HFF-Myc (cell line): ENCODE measurements around the gene COX7B.
"Not testable (repeated sequence)": the region's sequence is repeated elsewhere in the genome, so short reads cannot be mapped to it uniquely, and the experiment has no call there.

Experiments used
- DNase-seq: peaks from one replicate; pipeline ENCODE4 v3.0.0-alpha.2; 2011; ENCODE audit warnings: low read depth; ENCODE audit errors: extremely low read depth
- H3K4me3 ChIP-seq: replicated peaks from 2 replicates; pipeline ENCODE4 v1.5.1; 2011; ENCODE audit warnings: low read depth, mild to moderate bottlenecking, control low read depth, low read length
- TF ChIP-seq, protein P1 (sequence below): IDR thresholded peaks from 2 replicates; pipeline ENCODE4 v1.5.1; 2012; ENCODE audit warnings: mild to moderate bottlenecking, low read depth, low read length, control low read depth; ENCODE audit errors: missing control alignments

COX7B gene

DNA sequence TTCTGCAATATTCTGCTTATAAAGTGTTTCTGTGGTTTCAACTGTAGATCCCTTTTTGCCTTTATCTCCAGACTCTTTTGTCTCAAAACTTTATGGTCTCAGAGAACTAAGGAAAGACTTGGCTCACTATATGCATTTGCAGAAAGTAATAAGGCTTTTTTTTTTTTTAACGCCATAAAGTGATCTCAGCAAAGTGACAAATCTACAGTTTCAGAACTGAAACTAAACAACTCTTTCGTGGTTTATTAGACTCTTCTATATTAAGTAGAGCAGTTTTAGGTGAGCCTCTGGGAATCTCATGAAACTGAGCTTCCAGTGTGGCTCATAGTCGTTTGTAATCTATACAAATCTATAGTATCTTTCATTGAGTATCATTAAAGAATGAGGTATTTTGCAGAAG, 26.5 kb downstream of the COX7B start:
- TF ChIP-seq, protein P1, sequence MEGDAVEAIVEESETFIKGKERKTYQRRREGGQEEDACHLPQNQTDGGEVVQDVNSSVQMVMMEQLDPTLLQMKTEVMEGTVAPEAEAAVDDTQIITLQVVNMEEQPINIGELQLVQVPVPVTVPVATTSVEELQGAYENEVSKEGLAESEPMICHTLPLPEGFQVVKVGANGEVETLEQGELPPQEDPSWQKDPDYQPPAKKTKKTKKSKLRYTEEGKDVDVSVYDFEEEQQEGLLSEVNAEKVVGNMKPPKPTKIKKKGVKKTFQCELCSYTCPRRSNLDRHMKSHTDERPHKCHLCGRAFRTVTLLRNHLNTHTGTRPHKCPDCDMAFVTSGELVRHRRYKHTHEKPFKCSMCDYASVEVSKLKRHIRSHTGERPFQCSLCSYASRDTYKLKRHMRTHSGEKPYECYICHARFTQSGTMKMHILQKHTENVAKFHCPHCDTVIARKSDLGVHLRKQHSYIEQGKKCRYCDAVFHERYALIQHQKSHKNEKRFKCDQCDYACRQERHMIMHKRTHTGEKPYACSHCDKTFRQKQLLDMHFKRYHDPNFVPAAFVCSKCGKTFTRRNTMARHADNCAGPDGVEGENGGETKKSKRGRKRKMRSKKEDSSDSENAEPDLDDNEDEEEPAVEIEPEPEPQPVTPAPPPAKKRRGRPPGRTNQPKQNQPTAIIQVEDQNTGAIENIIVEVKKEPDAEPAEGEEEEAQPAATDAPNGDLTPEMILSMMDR, result no peak
- DNase-seq, result no peak
- no peak overlapping the region for H3K4me3 ChIP-seq

DNA sequence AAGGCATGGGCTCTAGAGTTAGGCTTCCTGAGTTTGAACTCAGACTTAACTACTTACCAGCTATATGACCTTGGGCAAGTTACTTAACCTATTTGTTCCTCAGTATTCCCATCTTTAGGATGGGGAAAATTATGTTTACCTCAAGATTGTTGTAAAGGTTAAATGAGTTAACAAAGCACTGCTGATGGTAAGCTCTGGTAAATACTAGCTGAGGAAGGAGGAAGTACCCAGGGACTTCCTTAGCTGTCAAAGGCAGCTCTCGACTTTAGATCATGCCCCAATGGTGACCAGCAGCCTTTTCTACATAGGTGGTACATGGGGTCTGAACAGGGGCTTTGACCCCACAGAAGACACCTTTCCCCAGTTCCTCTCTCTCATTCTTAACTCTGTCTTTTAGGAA, 31.3 kb downstream of the COX7B start:
- TF ChIP-seq, protein P1, result no peak
- DNase-seq, result no peak
- H3K4me3 ChIP-seq, result no peak overlapping the region

DNA sequence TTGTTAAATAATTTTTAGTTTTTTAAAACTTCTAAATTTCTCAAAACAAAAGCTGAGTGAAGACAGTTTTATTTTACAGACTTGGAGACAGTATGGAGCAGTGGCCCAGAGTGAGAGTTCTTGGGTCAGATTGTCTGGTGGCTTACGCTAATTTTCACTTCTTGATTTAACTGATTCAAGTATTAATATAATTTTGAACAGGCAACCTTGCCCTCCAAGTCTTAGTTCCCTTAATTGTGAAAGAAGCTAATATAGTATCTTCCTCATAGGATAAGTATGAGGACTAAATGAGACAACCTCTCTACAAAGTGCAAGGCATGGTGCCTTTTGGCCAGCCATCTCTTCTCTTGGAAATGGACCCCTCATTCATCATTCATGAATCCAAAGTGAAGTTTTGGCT, 36.6 kb downstream of the COX7B start:
- no peak overlapping the region for H3K4me3 ChIP-seq
- DNase-seq, result no peak
- TF ChIP-seq, protein P1, result no peak

DNA sequence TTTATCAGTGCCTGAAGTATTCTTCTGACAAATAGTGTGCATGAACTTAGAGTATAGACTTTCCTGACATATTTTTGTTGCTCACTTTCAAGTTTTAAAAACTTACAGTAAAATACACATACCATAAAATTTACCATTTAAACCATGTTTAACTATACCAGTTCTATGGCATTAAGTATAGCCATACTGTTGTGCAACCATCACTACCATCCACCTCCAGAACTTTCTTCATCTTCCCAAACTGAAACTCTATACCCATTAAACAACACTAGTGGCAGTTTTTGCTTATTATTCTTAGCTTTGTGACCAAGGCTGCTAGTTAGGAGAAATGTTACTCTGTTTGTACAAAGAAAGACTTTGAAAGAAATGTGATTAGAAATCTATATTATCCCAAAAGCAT, 37.0 kb downstream of the COX7B start:
- DNase-seq, result no peak
- no peak overlapping the region for H3K4me3 ChIP-seq
- TF ChIP-seq, protein P1, result no peak

DNA sequence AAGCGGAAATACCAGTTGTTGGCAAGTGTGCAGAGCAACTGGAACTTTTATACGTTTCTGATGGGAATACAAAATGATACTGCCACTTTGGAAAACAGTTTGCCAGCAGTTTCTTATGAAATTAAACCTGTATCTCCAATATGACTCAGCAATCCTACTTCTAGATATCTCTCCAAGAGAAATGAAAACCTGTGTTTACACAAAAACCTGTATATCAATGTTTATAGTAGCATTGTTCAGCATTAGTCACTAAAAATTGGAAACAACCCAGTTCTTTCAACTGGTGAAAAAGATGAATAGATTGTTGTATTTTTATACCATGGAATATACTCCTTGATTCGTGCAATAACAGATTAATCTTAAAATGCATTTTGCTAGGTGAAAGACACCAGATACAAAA, 38.0 kb downstream of the COX7B start:
- H3K4me3 ChIP-seq, result no peak overlapping the region
- peak; percentile 2 for DNase-seq
- TF ChIP-seq, protein P1, result no peak

DNA sequence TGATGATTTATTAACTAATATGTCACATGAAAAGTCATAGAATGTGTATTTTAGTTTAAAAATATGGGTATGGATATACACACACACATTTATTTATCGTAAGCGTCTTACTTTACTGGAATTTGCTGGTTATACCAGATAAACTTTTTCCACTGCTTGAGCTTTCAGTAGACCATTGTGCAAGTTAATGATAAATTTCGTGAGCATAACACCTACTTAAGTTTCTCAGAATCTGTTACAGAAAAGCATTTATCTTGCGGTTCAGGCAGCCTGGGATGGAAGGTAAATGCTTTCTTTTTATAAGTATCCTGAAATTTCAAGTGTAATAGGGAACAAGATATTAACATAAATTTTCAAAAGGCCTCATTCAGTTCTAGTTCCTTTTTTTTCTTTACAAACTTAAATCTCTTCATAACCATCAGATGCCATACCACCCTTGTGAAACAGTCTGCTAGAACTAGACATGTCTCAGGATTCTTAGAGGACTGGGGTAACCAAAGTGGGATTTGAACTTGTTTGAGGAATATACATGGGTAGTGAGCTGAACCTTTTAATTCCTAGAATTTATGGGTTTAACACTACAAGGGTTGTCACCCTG, 38.9 kb downstream of the COX7B start:
- no peak overlapping the region for H3K4me3 ChIP-seq
- no peak for DNase-seq
- TF ChIP-seq, protein P1, result no peak

DNA sequence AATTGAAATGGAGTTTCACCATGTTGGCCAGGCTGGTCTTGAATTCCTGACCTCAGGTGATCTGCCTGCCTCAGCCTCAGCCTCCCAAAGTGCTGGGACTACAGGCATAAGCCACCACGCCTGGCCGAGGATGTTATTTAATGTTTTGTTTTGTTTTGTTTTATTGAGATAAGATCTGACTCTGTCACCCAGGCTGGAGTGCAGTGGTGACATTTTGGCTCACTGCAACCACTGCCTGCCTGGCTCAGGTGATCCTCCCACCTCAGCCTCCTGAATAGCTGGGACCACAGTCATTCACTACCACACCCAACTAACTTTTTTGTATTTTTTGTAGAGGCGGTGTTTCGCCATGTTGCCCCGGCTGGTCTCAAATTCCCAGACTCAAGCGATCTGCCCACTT, 45.8 kb downstream of the COX7B start:
- not testable (repeated sequence) for H3K4me3 ChIP-seq, DNase-seq
